HG03565 (cell line): Measurements from ENCODE around the gene CD99.
"Not testable (repeated sequence)": the region's sequence is repeated elsewhere in the genome, so short reads cannot be mapped to it uniquely, and the experiment has no call there.

Experiments
- ATAC-seq: cut with Tn5 transposase; IDR thresholded peaks from one replicate; pipeline ENCODE4 v1.9.1; 2021; ENCODE audit warnings: mild to moderate bottlenecking, moderate library complexity; ENCODE audit not compliant: unreplicated experiment

Gene CD99

DNA sequence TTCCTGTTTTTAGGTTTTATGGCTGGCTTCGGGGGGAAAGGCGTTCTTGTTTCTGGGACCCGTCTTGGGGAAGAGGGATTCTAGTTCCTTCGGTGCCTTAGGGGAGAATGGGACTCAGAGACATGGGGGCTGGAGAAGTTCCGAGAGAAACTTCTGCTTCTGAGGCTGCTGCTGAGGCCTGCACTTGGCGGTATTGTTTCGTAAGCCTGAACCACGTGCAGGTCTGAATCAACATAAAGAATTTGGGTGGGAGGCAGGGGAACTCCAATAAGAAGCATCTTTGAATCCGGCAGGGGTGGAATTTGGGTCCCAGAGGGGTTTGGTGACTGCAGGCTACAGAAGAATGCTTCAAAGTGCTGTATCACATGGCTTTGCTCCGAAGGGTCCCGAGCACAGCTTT lies 75.8 kb downstream of the CD99 start:
- no peak for ATAC-seq

DNA sequence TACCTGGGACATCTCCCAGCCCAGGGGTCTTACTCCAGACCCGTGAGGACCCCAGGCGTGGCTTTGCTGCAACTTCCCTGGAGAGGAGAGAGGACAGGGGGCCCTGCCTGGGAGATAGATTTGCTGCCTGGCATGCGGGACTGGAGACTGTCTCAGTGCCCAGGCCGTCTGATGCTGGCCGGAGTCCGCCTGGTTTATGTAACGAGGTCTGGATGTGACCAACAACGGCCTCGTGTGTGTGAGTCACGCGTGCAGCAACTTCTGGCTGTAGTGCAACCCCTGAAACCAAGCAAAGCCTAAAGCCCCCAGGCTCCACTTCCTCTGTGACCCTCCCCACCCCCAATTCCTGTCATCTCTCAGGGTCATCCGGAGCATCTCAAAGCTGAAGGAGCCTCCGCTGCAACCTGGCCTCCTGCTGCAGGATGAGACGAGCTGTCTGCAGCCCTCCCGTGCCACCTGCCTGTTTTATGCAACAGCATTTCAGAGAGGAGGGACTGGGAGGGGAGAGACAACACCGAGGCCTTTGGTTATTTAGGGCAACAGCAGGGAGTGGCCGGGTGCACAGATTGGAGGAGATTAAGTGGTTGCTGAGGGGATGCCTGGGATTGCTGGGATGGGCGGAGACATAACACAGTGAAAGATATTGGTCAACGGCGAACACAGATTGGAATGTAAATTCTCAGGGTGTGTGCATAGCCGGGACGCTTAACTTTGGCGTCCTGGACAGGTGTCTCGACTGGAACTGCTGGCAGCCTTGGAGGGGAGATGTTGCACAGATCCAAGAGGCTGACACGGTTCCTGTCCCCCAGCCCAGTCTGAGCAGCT lies 76.7 kb downstream of the CD99 start:
- ATAC-seq = no peak

- no peak for ATAC-seq
These were observed 78.5 kb downstream of the CD99 start for GRCh38 chrX:2769615-2770014.

GRCh38 chrX:2773166-2774055 lies 82.3 kb downstream of the CD99 start:
- not testable (repeated sequence) for ATAC-seq

GRCh38 chrX:2774057-2774456 lies 83.0 kb downstream of the CD99 start:
- no peak for ATAC-seq

DNA sequence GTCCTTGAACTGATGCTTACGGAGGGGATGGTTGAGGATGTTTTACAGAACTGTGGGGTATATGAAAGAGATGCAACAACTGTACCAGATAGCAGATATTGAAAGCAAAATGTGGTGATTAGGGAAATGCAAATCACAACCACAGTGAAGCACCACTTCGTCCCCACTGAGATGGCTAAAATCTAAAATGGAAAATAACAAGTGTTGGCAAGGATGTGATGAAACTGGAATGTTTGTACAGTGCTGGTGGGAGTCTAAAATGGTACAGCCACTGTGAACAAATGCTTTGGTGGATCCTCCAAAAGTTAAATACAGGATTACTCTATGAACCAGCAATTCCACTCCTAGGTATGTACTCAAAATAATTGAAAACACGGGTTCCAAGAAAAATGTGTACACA lies 83.7 kb downstream of the CD99 start:
- ATAC-seq = no peak

DNA sequence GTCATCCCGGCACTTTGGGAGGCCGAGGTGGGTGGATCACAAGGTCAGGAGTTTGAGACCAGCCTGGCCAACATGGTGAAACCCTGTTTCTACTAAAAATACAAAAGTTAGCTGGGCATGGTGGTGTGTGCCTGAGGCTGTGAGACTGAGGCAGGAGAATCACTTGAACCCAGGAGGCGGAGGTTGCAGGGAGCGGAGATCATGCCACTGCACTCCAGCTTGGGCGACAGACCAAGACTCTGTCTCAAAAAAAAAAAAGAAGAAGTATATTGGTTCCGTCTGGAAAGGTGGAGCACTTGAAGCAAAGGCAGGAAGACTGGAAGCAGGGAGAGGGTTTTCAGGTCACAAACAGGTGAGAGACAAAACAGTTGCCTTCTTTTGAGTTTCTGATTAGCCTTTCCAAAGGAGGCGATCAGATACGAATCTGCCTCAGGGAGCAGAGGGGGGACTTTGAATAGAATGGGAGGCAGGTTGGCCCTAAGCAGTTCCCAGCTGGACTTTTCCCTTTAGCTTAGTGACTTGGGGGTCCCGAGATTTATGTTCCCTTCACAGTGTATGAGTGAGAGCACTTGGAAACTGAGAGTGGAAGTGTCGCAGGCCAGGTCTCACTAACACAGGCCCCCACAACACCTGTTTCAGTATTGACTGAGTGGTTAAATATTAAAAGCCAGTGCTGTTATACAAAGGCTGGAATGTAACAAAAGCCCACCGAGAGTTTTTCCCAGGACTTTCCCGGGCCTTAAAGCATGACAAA lies 89.6 kb downstream of the CD99 start:
- not testable (repeated sequence) for ATAC-seq

DNA sequence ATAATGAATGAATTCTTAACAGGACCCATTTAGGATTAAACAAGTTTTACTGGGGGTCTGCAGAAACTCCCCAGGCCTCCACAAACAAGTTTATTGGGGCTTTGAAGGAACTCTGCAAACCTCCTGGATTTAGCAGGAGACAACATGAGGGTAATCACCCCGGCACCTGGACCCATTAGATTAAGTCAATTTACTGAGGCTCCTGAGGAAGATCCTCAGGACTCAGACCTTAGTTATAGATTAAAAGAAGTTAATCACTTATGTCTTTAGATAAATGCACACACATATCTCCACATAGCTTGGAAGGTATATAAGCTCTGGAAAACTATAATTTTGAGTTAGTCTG lies 90.1 kb downstream of the CD99 start:
- no peak for ATAC-seq

- no peak for ATAC-seq
These were observed 90.6 kb downstream of the CD99 start for GRCh38 chrX:2781698-2782097.

DNA sequence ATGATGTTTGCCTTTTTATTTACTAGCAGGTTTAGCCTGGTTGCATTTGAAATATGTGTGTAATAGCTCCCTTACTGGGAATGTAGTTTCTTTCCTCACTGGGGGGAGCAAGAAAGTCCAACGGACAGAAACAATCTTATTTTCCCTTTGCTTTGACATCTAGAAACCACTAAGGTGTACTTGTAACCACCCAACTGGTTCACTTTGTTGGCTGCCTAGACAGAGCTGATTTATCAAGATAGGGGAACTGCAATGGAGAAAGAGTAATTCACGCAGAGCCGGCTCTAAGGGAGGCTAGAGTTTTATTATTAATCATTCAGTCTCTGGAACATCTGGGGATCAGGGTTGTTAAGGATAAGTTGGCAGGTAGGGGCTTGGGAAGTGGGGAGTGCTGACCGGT lies 91.1 kb downstream of the CD99 start:
- ATAC-seq = no peak

DNA sequence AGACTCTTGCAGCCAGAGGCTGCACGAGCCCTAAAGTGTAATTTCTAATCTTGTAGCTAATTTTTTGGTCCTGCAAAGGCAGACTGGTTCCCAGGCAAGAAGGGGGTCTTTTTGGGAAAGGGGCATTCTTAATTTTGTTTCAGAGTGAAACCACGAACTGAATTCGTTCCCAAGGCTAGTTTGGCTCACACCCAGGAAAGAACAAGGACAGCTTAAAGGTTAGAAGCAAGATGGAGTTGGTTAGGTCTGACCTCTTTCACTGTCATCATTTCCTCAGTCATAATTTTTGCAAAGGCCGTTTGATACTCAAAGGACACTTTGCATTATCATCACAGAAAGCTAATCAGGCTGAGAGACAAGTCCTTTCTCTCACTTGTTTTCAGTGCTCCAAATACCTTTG lies 91.7 kb downstream of the CD99 start:
- ATAC-seq = no peak

GRCh38 chrX:2784026-2784425 lies 92.9 kb downstream of the CD99 start:
- no peak for ATAC-seq

- no peak for ATAC-seq
These were observed 94.4 kb downstream of the CD99 start for GRCh38 chrX:2785538-2785937.

GRCh38 chrX:2788980-2789379 lies 97.9 kb downstream of the CD99 start:
- ATAC-seq = no peak

GRCh38 chrX:2789569-2789968 lies 98.5 kb downstream of the CD99 start:
- no peak for ATAC-seq
